GM12874 (cell line): Measurements from ENCODE around the gene SLC9A3.

Source experiments
- TF ChIP-seq, protein P1 (sequence below): IDR thresholded peaks from 2 replicates; pipeline ENCODE4 v1.5.1; 2011; ENCODE audit warnings: low read depth, mild to moderate bottlenecking, control low read depth, low read length, moderate library complexity; ENCODE audit not compliant: insufficient read depth

SLC9A3 gene

DNA sequence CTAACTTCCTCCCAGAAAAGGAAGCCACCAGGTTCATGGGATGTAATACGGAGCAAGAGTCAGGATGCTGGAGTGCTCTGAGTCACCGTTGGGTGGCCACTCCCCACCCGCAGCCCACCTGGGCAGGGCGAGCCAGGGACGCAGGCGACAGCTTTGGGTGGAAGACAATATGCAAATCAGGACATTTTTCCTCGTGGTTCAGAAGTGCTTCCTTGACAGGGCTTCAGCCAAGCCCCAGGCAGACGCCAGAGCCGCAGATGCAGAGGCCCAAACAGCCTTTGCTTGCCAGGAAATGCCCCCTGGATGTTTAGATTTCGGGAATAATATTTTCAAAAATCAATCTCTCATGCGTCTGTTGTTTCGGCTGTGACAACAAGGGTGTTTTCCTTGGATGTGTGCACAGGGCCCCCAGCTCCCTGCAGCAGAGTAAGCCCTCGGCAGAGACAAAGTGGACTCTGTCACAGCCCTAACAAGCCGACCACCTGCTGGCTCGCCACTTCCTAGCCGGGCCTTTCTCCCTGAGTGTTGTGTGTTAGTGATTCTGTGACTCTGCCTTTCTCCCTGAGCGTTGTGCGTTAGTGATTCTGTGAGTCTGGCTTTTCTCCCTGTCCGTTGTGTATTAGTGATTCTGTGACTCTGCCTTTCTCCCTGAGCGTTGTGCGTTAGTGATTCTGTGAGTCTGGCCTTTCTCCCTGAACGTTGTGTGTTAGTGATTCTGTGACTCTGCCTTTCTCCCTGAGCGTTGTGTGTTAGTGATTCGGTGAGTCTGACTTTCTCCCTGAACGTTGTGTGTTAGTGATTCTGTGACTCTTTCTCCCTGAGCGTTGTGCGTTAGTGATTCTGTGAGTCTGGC is 11.8 kb upstream of the SLC9A3 start:
- TF ChIP-seq, protein P1, sequence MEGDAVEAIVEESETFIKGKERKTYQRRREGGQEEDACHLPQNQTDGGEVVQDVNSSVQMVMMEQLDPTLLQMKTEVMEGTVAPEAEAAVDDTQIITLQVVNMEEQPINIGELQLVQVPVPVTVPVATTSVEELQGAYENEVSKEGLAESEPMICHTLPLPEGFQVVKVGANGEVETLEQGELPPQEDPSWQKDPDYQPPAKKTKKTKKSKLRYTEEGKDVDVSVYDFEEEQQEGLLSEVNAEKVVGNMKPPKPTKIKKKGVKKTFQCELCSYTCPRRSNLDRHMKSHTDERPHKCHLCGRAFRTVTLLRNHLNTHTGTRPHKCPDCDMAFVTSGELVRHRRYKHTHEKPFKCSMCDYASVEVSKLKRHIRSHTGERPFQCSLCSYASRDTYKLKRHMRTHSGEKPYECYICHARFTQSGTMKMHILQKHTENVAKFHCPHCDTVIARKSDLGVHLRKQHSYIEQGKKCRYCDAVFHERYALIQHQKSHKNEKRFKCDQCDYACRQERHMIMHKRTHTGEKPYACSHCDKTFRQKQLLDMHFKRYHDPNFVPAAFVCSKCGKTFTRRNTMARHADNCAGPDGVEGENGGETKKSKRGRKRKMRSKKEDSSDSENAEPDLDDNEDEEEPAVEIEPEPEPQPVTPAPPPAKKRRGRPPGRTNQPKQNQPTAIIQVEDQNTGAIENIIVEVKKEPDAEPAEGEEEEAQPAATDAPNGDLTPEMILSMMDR = no peak

DNA sequence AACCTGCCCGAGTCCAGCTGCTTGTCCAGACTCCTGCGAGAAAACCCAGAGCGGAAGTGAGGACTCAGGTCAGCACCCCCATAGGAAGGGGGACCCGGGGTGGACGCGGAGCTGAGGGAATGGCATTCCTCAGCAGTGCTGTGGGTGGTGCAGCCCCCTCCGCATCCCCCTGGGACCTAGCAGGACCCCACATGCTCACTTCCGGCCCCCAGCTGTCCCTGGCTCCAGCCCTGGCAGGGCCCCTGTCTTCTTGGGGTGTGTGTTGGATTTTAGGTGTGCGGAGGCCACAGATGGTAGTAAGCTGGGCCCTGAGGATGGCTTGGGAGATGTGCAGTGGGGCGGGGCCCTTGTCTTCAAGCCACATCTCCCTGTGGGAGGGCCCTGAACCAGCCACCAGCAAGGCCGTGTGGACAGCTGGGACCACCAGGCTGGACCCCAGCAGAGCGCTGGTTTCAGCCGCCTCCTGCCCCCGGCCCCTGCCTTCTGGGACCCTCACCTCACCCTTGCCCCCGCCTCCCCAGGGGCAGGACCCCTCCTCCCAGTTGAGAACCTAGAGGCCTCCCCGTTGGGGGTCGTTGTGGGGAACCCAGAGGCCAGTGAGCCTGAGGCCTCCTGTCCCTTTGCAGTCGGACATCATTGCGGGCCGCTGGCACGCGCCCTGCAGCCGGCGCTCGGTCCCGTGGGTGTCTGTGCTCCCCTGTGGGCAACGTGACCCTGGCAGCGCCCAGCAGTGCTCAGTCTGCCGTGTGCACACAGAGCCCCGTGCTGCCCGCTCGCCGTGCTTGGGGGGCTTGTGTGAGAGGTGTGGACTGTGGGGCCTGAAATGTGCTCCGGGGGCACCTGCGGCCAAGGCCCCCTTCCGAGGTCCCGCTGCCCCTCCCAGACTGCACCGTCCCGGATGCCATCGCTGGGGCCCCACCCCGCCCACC is 10.8 kb upstream of the SLC9A3 start:
- TF ChIP-seq, protein P1 = no peak

DNA sequence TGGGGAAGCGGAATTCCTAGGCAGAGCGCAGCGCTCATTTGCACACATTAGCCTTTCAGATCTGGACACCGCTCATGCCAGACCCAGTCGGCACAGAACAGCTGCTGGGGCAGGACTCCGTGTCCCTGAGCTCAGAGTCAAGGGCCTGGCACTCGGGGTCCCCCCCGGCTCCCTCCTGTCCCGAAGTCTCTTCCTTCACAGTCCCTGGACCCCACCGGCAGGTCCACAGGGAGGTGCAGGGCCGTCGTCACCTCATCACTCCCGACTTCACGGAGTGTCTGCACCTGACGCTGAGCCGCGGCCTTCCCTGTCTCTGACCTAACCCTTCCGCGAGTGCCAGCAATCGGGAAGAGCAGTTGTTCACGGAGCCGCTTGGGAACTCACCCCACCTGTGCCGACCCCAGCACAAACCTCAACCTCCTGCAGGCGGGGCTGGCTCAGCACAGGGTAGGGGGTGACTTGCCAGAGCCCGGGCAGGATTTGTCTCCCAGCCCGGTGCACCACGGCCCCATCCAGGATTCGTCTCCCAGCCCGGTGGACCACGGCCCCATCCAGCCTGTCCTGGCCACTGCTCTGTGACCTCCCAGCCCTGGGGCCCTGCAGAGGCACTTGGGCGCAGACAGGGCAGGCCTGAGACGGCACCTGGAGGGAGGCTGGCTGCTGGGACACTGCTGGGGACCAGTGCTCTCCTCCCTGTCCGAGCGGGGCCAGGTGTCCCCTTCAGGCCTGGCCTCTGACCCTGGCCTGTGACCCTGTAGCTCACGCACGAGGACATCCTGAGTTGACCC is 9.9 kb upstream of the SLC9A3 start:
- TF ChIP-seq, protein P1 = no peak

DNA sequence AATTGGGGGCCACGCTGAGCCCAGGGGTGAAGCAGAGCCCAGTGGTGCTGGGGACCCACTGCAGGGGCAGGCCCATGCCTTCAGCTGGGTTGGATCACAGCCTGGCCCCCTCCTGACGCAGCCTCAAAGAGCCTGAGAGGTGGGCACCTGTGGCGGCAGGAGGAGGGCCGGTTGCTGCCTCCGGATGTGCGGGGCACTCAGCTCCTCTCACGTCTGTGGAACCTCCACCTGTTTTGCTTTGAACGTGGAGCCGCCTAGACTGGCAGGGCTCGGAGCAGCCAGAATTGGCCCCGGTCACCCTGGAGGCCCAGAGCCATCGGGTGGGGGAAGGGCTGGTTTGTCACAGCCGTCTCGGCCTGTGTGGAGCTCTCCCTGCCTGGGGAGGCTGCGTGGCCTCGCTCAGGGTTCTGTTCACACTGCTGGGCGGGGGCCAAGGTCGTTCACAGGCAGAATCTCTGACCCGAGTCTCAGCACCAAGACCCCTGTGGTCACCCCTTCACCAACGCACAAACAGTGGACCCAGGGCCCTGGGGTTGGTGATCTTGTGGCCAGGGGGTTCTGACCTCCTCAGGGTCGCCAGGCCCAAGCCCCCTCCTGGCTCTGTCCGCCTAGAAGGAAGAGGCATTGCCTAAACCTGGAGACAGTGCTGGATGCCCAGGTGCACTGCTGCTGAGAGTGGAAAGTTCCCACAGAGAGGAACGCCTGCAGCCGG is 9.2 kb upstream of the SLC9A3 start:
- TF ChIP-seq, protein P1 = no peak

DNA sequence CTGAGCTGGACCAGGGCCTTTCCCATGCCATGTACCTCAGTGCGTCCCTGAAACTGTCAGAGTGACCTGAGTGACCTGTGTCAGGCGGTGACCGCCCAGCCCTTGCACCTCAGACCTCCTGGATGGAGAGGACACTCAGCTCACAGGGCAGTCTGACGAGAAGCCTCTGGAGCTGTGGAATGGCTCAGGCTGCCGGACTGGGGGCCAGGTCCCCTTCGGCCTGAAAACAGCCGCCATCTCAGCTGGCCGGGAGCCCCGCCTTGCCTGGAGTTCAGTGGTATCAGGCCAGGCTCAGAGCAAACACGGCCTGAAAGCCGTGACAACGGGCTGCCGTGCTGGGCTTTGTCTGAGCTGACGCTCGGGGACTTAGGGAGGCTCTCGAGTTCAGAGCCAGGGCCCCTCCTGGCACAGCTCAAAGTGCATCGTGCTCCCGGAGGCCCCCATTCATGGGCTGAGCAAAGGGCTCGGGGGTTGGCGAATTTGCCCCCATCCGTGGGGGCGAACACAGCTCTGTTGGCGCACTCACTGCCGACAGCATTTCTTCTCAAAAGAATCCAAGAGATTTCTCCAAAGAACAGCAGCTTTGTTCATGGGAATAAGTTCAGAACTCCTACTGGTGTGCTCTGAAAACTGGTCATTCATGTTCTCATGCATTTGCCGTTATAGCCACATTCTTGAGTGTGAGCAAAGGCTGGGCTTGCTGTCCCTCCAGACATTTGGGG is 8.4 kb upstream of the SLC9A3 start:
- TF ChIP-seq, protein P1 = no peak

DNA sequence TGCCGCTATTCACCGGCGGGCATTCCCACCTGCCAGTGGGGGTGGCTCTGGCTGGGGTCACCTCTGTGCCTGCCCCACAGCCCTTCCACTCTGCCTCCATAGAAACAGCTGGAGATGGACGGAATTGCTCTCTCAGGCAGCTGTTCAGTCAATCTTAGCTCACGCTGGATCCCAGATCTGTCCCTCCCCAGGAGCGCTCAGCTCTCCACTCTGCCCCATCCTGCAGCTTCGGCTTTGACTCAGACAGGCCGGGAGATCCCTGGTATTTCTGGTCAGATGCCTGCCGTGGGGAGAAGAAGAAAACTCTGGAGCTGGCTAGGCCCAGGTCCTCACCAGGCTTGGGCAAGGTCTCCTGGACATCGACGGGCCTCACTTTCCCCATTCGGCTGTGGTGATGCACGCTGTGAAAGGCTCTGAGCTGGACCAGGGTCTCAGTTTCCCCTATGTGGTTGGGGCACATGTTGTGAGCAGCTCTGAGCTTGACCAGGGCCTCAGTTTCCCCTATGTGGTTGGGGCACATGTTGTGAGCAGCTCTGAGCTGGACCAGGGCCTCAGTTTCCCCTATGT is 7.6 kb upstream of the SLC9A3 start:
- TF ChIP-seq, protein P1 = no peak
